GM12892 (cell line): ENCODE data around the gene PARD6G.
A peak's percentile ranks its signal among the peaks of the same experiment; 100 is the strongest.

Experiments
- POLR2A ChIP-seq: IDR thresholded peaks from 2 replicates; pipeline ENCODE4 v1.6.1; 2011; ENCODE audit warnings: low read depth, low read length, control low read depth
- POLR2AphosphoS5 ChIP-seq: IDR thresholded peaks from 2 replicates; pipeline ENCODE4 v1.6.1; 2011; ENCODE audit warnings: low read depth, low read length, control low read depth

DNA sequence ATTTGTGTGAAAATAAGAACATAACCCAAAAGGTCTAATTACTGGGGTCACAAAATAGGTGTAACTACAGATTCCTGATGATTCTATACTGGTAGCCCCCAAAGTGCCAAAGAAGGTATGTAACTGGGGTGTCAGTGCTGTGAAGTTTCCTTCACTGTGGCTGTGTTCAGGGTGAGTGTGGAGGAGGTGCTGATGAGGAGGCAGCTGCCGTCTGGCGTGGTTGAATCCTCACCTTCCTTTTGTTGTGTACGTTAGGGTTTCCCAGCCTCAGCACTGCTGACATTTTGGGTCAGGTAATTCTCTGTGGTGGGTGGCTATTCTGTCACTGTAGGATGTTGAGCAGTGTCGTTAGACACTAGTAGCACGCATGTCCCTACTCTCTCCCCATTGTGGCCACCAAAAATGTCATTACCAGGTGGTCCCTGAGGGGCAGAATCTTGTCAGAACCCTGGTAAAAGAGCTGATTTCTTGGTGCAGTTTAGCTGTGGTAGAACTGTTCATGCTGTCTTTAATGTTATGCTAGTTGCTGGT lies 106.8 kb downstream of the PARD6G start:
- TF ChIP-seq POLR2A (peak; percentile 39; the same call in 1 of the 2 replicates), POLR2AphosphoS5 (peak; percentile 41; the same call in 1 of the 2 replicates)
